RPMI7951 (cell line): Measurements from ENCODE around the gene LIN7C. TPM values are rescaled to one million over a fixed set of nuclear protein-coding genes. Genes with fewer than 3 reads are reported as not detected.
A peak's percentile ranks its signal among the peaks of the same experiment; 100 is the strongest.

Experiments used
- DNase-seq: peaks from one replicate; pipeline ENCODE4 v3.0.0-alpha.2; 2012; ENCODE audit warnings: low read depth
- total RNA-seq: library from RNA; depleted of rRNA; stranded (reverse); fragments of >200 nt; shearing (Covaris generic); gene quantifications from 2 replicates; pipeline ENCODE4 v1.2.3, GENCODE V29; 2014

Gene LIN7C
- total RNA-seq, 1 experiment from 2014 or later, result 49.3 TPM

GRCh38 chr11:27470826-27471588 is 35.6 kb downstream of the LIN7C start:
- no peak for DNase-seq

DNA sequence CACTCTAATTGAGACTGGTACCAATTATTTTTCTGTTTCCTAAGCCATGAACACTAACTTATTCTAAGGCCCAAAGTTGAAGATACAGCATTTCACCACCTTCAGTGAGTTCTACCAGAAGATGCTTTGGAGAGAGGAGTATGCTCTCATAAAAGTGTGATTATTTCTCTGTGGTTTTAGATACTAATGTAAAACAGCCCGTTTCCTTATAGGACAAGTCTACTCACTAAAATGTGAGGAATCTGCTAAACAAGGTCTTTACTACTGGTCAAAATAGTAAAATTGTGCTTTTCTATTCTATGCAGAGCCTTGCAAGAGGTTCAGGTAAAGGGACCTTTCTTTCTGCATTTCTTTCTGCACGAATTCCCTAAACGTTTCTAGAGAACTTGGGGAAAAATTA is 36.4 kb downstream of the LIN7C start:
- no peak for DNase-seq

GRCh38 chr11:27468995-27469695 is 37.4 kb downstream of the LIN7C start:
- DNase-seq, result no peak

GRCh38 chr11:27468209-27468994 is 38.2 kb downstream of the LIN7C start:
- DNase-seq, result peak; percentile 73

- DNase-seq, result no peak
These were observed 39.2 kb downstream of the LIN7C start for GRCh38 chr11:27467181-27467913.

DNA sequence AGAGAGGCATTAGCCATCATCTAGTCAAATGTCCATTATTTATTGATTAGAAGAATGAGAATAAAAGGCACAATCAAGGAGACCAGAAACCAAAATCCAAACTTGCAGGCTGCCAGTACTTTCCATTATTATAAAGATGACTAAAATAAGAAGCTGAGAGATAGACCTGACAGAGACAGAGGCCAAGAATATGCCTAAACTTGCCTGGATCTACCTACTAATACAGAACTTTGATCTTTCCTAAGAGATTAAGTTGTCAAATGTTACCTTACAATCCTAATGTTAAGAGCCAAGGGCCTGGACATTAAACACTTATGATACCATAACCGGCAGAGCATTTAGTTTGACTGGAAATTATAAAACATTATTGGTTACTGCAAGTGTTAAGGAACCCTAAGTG is 40.2 kb downstream of the LIN7C start:
- DNase-seq, result no peak

DNA sequence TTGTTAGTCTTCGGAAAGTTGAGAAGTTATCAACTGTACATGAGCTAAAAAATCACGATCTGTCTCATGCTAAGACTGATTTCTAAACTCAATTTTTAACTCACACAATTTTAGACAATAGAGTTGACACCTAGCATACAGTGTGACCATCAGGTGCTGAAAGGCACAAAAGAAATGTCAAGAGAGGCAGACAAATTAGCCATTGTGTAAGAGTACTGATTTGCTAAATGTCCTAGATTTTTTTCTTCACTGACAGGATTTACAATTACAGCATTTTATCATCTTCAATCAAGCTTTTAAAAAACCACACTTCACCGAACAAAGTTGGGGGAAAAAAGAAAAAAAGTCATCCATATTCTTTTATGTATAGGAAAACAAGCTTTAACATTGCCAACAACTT is 40.9 kb downstream of the LIN7C start:
- DNase-seq, result no peak

DNA sequence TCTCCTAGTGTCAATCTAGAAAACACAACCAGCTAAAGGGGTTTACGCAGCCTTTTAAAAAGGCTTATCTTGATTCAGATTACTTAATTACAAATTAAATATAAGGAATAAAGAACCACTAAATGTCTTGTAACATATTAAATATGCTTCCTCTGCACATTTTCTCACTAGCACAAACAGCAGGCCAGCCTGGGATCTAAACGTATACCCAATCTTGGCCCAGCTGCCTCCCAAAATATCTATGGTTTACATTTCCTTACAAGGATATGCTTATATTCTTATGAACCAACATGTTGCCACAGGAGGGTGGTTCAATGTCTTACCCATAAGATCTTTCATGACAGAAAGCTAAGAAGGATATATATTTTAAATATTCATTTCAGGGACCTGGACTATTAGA is 41.7 kb downstream of the LIN7C start:
- no peak for DNase-seq

GRCh38 chr11:27464289-27464696 is 42.3 kb downstream of the LIN7C start:
- DNase-seq, result peak; percentile 57

DNA sequence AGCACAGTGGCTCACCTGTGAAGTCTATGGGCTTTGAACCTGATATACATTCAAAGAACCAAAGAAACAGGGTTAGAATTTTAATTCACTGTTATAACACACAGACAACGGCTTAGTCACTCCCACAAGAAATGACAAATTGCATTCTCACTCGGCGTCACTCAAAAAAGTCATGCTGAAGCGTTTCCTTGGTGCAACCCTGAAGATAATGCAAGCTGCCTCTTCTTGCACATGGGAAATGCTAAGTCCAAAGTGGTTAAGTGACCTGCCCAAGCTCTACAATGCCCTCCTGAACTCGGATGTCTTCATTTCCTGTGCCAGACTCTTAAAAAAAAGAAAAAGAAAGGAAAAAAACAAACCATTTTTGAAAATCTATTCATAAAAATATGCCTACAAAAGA is 44.0 kb downstream of the LIN7C start:
- DNase-seq, result no peak

- no peak for DNase-seq
These were observed 46.2 kb downstream of the LIN7C start for GRCh38 chr11:27460158-27460978.

GRCh38 chr11:27459191-27459590 is 47.4 kb downstream of the LIN7C start:
- no peak for DNase-seq

DNA sequence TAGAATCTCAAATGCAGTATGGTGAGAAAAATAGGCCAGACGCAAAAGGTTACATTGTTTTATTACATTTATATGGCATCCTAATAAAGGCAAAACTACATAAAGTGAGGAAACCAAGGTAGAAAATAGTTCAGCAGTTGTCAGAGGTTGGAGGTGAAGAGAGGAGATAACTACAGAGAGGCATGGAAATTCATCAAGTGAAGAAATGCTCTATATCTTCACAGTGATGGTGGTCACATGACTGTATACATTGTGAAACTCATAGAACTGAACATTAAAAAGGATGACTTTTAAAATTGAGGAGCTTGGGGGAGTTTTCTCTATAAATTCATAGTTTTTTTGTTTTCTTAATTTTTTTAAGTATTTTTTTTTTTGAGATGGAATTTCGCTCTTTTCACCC is 48.4 kb downstream of the LIN7C start:
- no peak for DNase-seq

- DNase-seq, result no peak
These were observed 49.7 kb downstream of the LIN7C start for GRCh38 chr11:27456795-27457329.

DNA sequence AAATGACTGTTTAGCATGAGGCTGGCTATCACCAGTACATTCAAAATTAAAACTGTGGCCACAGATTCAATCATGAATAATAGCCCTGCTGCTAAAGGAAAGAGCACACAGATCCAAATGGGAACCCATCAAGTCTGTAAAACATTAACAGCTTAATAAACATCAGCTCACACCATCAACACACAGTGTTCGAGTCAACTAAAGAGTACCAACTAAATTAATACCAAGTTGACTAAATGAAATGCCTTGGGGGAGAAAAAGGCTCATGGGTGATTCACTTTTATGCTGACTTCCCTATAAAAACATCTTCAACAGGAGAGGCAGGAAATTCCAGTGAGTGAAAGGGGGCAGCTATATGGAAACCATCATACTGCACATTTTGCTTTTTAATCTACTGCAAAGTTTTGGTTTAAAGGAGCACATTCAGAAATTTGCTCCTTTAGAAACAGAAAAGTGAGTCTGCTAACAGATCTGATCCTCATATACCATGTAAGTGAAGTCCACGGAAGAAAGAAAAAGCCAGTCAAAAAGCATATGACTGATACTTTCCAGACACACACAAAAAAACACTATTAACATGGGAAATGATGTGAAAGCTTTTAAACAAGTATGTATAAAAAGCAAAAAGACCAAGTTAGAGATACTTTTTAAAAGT is 50.3 kb downstream of the LIN7C start:
- peak; percentile 68 for DNase-seq

DNA sequence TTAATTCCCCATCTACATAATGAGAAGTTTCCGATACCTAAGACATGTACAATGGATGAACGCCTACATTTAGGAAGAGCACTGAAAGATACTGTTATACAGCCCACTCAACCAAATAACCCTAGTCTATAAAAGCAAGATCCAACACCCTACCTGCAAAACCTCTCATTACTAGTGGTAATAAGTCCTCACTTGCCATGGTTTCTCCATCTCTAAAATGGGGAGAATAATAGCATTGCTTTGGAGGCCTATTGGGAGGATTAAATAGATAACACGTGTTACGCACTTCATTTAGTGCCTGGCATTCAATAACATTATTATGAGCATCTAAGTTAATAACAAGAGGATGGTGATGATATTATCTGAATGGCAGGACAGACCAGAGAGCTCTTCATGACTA is 50.9 kb downstream of the LIN7C start:
- DNase-seq, result no peak

GRCh38 chr11:27453701-27454100 is 52.9 kb downstream of the LIN7C start:
- DNase-seq, result no peak

GRCh38 chr11:27452147-27452546 is 54.4 kb downstream of the LIN7C start:
- no peak for DNase-seq

DNA sequence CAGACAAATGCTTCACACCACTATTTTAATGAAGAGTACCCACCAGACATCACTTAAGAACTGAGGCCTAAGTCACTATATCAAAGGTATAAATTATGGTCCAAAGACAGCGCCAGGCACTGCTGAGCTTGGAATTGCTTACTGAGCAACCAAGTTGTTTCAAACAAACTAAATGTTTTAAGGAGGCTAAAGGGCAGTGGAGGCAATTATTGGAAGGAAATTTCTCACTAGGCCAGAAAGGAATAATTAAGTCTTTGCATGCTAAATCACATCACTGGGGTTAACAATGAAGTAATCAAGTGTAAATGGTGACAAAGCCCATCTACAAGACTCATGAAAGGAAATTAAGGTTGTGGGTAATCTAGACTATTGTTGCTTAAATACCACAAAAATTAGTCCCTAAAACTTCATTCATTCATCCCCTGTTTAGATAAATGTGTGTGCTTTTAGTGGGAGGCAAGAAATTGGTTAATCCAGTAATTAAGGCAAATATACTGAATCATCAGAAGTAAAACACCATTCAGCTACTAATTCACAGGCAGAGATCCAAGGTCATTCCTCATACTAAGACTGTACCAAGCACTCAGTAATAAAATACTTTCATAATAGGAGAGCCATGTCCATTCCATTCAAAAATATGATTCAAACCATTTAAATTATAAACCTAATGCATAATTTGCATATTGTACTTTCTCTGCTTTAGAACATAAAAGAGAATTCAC is 55.2 kb downstream of the LIN7C start:
- no peak for DNase-seq

- peak; percentile 58 for DNase-seq
These were observed 58.4 kb downstream of the LIN7C start for GRCh38 chr11:27448184-27448540.
